Right forelimb (tissue), 1 donor: ENCODE measurements around the gene RELN.

Source experiments
- DNase-seq: peaks from one replicate; pipeline ENCODE4 v3.0.0-alpha.2; 2018

RELN gene

GRCh38 chr7:103777440-103777839, 212.0 kb downstream of the RELN start:
- DNase-seq = no peak

- no peak for DNase-seq
Measured at GRCh38 chr7:103773726-103774125, 215.7 kb downstream of the RELN start.

GRCh38 chr7:103772171-103772773, 217.2 kb downstream of the RELN start:
- no peak for DNase-seq

- no peak for DNase-seq
Measured at GRCh38 chr7:103771294-103771693, 218.2 kb downstream of the RELN start.

GRCh38 chr7:103766660-103767059, 222.8 kb downstream of the RELN start:
- no peak for DNase-seq

- no peak for DNase-seq
Measured at GRCh38 chr7:103765901-103766300, 223.6 kb downstream of the RELN start.

GRCh38 chr7:103764901-103765300, 224.6 kb downstream of the RELN start:
- no peak for DNase-seq

- no peak for DNase-seq
Measured at GRCh38 chr7:103762877-103763276, 226.6 kb downstream of the RELN start.

GRCh38 chr7:103762065-103762760, 227.2 kb downstream of the RELN start:
- DNase-seq = no peak

- no peak for DNase-seq
Measured at GRCh38 chr7:103752995-103753394, 236.5 kb downstream of the RELN start.

- no peak for DNase-seq
Measured at GRCh38 chr7:103751311-103751880, 238.1 kb downstream of the RELN start.

GRCh38 chr7:103748680-103749079, 240.8 kb downstream of the RELN start:
- no peak for DNase-seq

GRCh38 chr7:103735377-103735776, 254.1 kb downstream of the RELN start:
- DNase-seq = no peak

GRCh38 chr7:103731169-103731568, 258.3 kb downstream of the RELN start:
- no peak for DNase-seq

- no peak for DNase-seq
Measured at GRCh38 chr7:103729026-103729425, 260.4 kb downstream of the RELN start.

- DNase-seq = no peak
Measured at GRCh38 chr7:103727982-103728610, 261.4 kb downstream of the RELN start.

GRCh38 chr7:103719070-103719469, 270.4 kb downstream of the RELN start:
- no peak for DNase-seq

GRCh38 chr7:103718482-103719061, 270.9 kb downstream of the RELN start:
- DNase-seq = no peak

GRCh38 chr7:103717574-103717973, 271.9 kb downstream of the RELN start:
- DNase-seq = no peak

- DNase-seq = no peak
Measured at GRCh38 chr7:103715376-103716120, 273.9 kb downstream of the RELN start.

- no peak for DNase-seq
Measured at GRCh38 chr7:103714376-103714927, 275.0 kb downstream of the RELN start.

- no peak for DNase-seq
Measured at GRCh38 chr7:103712991-103713778, 276.3 kb downstream of the RELN start.
